GM08714 (cell line): ENCODE results near the gene MGLL.

Experiments used
- H3K4me3 ChIP-seq: fragments of 200-500 bp; sonication (Bioruptor generic); 2 replicates; pipeline ENCODE4 v1.5.1; 2014; ENCODE audit warnings: mild to moderate bottlenecking, low read length, inconsistent platforms
- ZNF274 ChIP-seq: IDR thresholded peaks from 2 replicates; pipeline ENCODE4 v1.6.1; 2012; ENCODE audit warnings: mild to moderate bottlenecking, low read depth, low read length

MGLL gene

GRCh38 chr3:127812151-127812550, 10.2 kb downstream of the MGLL start:
- no peak for TF ChIP-seq ZNF274
- no peak overlapping the region for H3K4me3 ChIP-seq

GRCh38 chr3:127811717-127812116, 10.6 kb downstream of the MGLL start:
- no peak for TF ChIP-seq ZNF274
- no peak overlapping the region for H3K4me3 ChIP-seq

- no peak for TF ChIP-seq ZNF274
- H3K4me3 ChIP-seq, result no peak overlapping the region
Measured at GRCh38 chr3:127809611-127810010, 12.7 kb downstream of the MGLL start.

DNA sequence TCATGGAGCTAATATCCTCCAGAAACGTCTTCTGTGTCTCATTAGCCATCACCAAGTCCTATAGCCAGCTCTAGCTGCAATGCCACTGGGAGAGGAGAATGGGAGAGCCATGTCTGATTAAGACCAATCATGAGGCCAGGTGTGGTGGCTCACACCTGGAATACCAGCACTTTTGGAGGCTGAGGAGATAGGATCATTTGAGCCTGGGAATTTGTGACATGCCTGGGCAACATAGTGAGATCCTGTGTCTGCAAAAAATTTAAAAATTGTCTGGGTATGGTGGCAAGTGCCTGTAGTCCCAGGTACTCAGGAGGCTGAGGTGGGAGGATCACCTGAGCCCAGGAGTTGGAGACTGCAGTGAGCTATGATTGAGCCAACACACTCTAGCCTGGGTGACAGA, 13.1 kb downstream of the MGLL start:
- H3K4me3 ChIP-seq, result no peak overlapping the region
- no peak for TF ChIP-seq ZNF274

DNA sequence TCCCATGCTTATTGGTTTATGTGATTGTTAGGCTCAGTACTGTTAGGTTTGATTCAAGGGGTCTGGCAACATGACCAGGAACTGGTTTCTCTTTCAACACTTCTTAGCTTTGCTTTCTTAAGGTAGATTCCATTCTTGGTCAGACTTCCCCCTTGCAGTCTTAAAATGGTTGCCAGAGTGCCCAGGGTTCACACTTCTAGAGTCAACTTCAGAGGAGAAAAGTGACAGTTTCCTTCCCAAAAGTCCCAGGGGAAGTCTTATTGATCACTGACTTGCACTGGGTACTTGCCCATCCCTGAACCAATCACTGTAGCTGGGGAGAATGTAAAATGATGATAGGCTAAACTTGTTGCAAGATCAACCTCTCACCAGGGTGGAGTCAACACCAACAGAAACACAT, 14.1 kb downstream of the MGLL start:
- no peak overlapping the region for H3K4me3 ChIP-seq
- TF ChIP-seq ZNF274, result no peak

- no peak overlapping the region for H3K4me3 ChIP-seq
- no peak for TF ChIP-seq ZNF274
Measured at GRCh38 chr3:127805026-127805753, 17.1 kb downstream of the MGLL start.

DNA sequence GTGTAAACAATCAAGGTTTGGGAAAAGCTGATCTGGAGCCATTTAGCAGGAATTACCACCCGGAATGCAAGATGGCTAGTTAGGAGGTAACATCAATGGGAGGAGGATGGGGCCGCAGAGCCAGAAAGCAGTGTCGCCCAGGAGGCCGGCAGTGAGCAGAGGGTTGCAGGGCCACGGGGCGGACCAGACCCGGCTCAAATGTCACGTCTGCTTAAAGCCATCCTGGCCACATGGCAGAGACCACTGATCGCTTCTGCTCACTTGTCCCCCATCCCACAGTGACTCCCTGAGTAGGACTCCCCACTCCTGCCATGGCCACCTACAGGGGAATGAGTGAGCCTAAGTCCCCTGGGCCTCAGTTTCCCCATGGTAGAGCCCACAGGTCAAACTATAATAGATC, 18.2 kb downstream of the MGLL start:
- no peak for TF ChIP-seq ZNF274
- H3K4me3 ChIP-seq, result no peak overlapping the region

GRCh38 chr3:127803619-127804018, 18.7 kb downstream of the MGLL start:
- no peak overlapping the region for H3K4me3 ChIP-seq
- no peak for TF ChIP-seq ZNF274

DNA sequence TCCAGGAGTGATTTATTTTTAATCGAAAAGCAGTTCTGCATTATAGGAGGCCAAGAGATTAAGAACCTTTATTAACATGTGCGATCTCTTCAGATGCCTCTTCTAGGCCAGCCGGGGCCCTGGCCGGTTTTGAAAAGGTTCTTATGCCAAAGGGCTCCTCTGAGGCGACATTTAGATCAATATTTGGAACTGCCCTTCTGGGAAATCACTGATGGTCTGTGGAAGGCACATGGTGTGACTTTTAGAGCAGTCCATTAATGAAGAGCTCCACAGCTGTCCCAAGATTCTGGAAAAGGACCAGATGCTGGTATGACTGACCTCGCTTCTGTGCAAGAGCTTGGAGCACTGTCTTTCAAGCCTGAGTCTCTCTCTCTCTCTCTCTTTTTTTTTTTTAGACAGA, 19.7 kb downstream of the MGLL start:
- TF ChIP-seq ZNF274, result no peak
- H3K4me3 ChIP-seq, result no peak overlapping the region

GRCh38 chr3:127801731-127802313, 20.5 kb downstream of the MGLL start:
- TF ChIP-seq ZNF274, result no peak
- H3K4me3 ChIP-seq, result no peak overlapping the region

GRCh38 chr3:127800508-127800907, 21.8 kb downstream of the MGLL start:
- no peak for TF ChIP-seq ZNF274
- no peak overlapping the region for H3K4me3 ChIP-seq

DNA sequence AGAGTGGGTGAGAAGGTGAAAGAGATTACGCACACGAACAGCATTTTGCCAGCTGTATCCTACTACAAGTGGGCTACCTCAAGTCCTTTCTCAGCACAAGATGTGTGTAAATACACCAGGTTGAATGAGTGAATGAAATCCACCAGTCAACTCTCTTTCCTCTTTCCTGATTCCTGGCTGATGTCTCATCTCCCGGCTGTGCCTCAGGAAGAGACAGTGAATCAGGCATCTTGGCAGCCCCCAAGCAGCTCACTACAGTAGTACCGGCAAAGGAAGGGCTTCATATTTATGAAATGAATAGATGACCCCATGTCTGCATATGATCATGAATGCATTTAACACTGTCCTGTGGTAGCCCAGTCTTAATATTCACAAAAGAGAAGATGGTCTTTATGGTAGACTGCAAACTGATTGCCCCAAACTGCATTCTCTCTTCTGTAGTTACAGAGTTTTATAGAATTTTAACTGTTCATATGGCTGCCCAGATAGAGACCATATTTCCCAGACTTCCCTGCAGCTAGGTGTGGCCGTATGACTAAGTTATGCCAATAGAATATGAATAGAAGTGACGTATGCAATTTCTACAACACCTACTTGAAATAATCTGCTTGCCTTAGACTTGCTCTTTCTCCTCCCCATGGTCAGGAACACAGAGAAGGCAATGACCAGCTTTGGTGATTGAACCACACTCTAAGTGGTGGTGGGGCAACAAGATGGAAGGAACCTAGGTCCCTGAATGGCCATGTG, 22.7 kb downstream of the MGLL start:
- H3K4me3 ChIP-seq, result no peak overlapping the region
- TF ChIP-seq ZNF274, result no peak

DNA sequence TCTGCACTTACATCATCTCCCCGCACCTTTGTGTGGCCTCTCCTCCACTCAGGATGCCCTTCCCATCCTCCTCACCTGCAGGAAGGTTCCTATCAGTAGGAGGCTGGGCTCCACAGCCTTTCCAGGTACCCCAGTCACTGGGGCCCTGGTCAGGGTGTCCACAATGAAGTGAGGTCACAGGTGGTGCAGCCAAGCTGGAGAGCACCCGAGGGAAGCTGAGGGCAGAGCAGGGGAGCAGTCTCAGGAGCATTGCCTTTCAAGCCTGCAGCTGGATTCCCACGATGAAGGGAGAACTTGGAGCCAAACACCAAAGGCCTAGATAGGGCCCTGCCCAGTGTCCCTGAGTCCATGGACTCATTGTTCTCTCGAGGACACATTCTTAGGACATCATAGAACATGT, 23.6 kb downstream of the MGLL start:
- no peak overlapping the region for H3K4me3 ChIP-seq
- TF ChIP-seq ZNF274, result no peak

GRCh38 chr3:127796831-127797150, 25.5 kb downstream of the MGLL start:
- no peak overlapping the region for H3K4me3 ChIP-seq
- TF ChIP-seq ZNF274, result no peak
